ENCODE results near the gene MTHFD1L.
"Not testable (repeated sequence)": the region's sequence is repeated elsewhere in the genome, so short reads cannot be mapped to it uniquely, and the experiment has no call there.

MTHFD1L gene

GRCh38 chr6:151036869-151037680 is 171.6 kb downstream of the MTHFD1L start:
- DNase-seq, result no peak

- DNase-seq, result no peak
These were observed 173.1 kb downstream of the MTHFD1L start for GRCh38 chr6:151038616-151039015.

GRCh38 chr6:151040888-151041521 is 175.5 kb downstream of the MTHFD1L start:
- not testable (repeated sequence) for DNase-seq

- DNase-seq, result no peak
These were observed 176.2 kb downstream of the MTHFD1L start for GRCh38 chr6:151041686-151042085.

GRCh38 chr6:151042911-151043330 is 177.4 kb downstream of the MTHFD1L start:
- DNase-seq, result not testable (repeated sequence)

GRCh38 chr6:151043944-151044343 is 178.4 kb downstream of the MTHFD1L start:
- DNase-seq, result no peak

GRCh38 chr6:151044465-151045441 is 179.3 kb downstream of the MTHFD1L start:
- peak in 1 of 56 donors; percentile 26 for DNase-seq

GRCh38 chr6:151045511-151046222 is 180.2 kb downstream of the MTHFD1L start:
- not testable (repeated sequence) for DNase-seq

GRCh38 chr6:151051164-151051563 is 185.7 kb downstream of the MTHFD1L start:
- no peak for DNase-seq

- DNase-seq, result no peak
These were observed 186.6 kb downstream of the MTHFD1L start for GRCh38 chr6:151052021-151052646.

- no peak for DNase-seq
These were observed 188.8 kb downstream of the MTHFD1L start for GRCh38 chr6:151054306-151054705.

- DNase-seq, result no peak
These were observed 190.9 kb downstream of the MTHFD1L start for GRCh38 chr6:151056230-151056907.

GRCh38 chr6:151057061-151057460 is 191.6 kb downstream of the MTHFD1L start:
- no peak for DNase-seq

GRCh38 chr6:151058021-151058733 is 192.7 kb downstream of the MTHFD1L start:
- DNase-seq, result no peak

GRCh38 chr6:151059612-151060095 is 194.2 kb downstream of the MTHFD1L start:
- no peak for DNase-seq

GRCh38 chr6:151060096-151060765 is 194.7 kb downstream of the MTHFD1L start:
- no peak for DNase-seq

- DNase-seq, result peak in 5 of 56 donors; percentile 16 to 55 (median 38)
These were observed 195.4 kb downstream of the MTHFD1L start for GRCh38 chr6:151060766-151061531.
